MCF 10A (cell line): ENCODE data around the gene NCBP3. TPM values are rescaled to one million over a fixed set of nuclear protein-coding genes. Genes with fewer than 3 reads are reported as not detected.
A peak's percentile ranks its signal among the peaks of the same experiment; 100 is the strongest.
"Not testable (repeated sequence)": the region's sequence is repeated elsewhere in the genome, so short reads cannot be mapped to it uniquely, and the experiment has no call there.

Experiments
- BruUV-seq: library from RNA; stranded (reverse); fragments of 400-500 nt; replicated peaks from 2 replicates; lab custom pipeline; 2021; lab: Mats Ljungman, UMichigan
- CTCF ChIA-PET: fragments of 300-600 bp; sonication (Branson Sonifier 250); formaldehyde crosslinking; extraction: SDS; loops from one replicate; lab custom pipeline; 2021; ENCODE audit warnings: antibody characterized with exemption, inconsistent platforms; lab: Yijun Ruan, JAX
- POLR2A ChIA-PET: fragments of 300-600, 350-650 bp; sonication (Branson Sonifier 250); formaldehyde crosslinking; extraction: SDS; loops from one replicate; lab custom pipeline; 2020; ENCODE audit warnings: antibody characterized with exemption, inconsistent platforms; lab: Yijun Ruan, JAX
- DNase-seq: peaks from one replicate; pipeline ENCODE4 v3.0.0-alpha.2; 2018; ENCODE audit not compliant: unreplicated experiment
- H3K27ac Mint-ChIP-seq: one replicate; pipeline ENCODE4 v1.8.0; 2022; ENCODE audit warnings: mild to moderate bottlenecking, low read depth, mixed read lengths; ENCODE audit not compliant: unreplicated experiment
- H3K27me3 Mint-ChIP-seq: one replicate; pipeline ENCODE4 v1.8.0; 2022; ENCODE audit warnings: mixed read lengths; ENCODE audit not compliant: insufficient read depth, unreplicated experiment
- H3K36me3 Mint-ChIP-seq: one replicate; pipeline ENCODE4 v1.8.0; 2022; ENCODE audit warnings: mild to moderate bottlenecking, moderate library complexity, mixed read lengths; ENCODE audit not compliant: insufficient read depth, unreplicated experiment
- H3K4me1 Mint-ChIP-seq: one replicate; pipeline ENCODE4 v1.8.0; 2022; ENCODE audit warnings: mixed read lengths; ENCODE audit not compliant: insufficient read depth, unreplicated experiment
- H3K4me3 Mint-ChIP-seq: one replicate; pipeline ENCODE4 v1.8.0; 2022; ENCODE audit warnings: mild to moderate bottlenecking, moderate library complexity, mixed read lengths; ENCODE audit not compliant: unreplicated experiment
- H3K9me3 Mint-ChIP-seq: one replicate; pipeline ENCODE4 v1.8.0; 2022; ENCODE audit warnings: mixed read lengths; ENCODE audit not compliant: unreplicated experiment
- intact Hi-C: fragments of 100-400 bp; cut with micrococcal nuclease; formaldehyde crosslinking; loops from 2 replicates; pipeline ENCODE4 v1.14.1; 2022
- total RNA-seq: library from RNA; stranded (reverse); gene quantifications from 2 replicates; pipeline ENCODE4 v1.2.3, GENCODE V29; 2022
- TF ChIP-seq, protein P1 (sequence below): fragments of 200-600 bp; IDR thresholded peaks from one replicate; pipeline ENCODE4 v1.8.0; 2022; ENCODE audit warnings: antibody characterized with exemption, mild to moderate bottlenecking; ENCODE audit not compliant: unreplicated experiment

Gene NCBP3
- total RNA-seq, 1 experiment from 2014 or later = 47.1 TPM

DNA sequence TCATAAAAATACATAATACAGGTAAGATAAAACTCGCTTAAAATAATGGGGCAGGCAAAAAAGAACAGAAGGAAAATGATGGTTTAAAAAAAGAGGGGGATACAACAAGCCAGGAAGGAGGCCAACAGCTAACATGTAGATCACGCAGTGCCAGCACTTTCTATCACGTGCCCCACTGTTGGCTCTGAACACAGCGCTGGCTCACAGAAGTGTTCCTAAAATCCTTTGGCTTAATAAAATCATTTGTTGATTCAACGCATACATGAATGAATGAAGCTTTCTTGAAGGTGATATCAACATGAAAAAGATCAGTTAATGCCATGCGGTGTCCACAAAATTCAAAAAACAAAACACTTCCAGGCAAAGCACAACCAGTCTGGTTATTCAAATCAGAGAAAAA, 53.6 kb downstream of the NCBP3 start:
- no peak overlapping the region for H3K4me3 Mint-ChIP-seq
- H3K27me3 Mint-ChIP-seq = no peaks in the 10 kb centered on the region
- H3K36me3 Mint-ChIP-seq = no peaks in the 10 kb centered on the region
- ChIA-PET POLR2A (no interaction called here), CTCF (interaction anchor here (0.7 kb wide), 1 partner anchor 128 kb away, joined by 3 read pairs; no protein-coding TSS in a partner anchor)
- no peak for DNase-seq
- no peak overlapping the region for H3K27ac Mint-ChIP-seq
- peaks cover 6% of the 10 kb centered on the region for H3K4me1 Mint-ChIP-seq
- intact Hi-C loops = no loop called here
- no peaks in the 10 kb centered on the region for H3K9me3 Mint-ChIP-seq
- BruUV-seq = no TSS peak
- TF ChIP-seq, protein P1, sequence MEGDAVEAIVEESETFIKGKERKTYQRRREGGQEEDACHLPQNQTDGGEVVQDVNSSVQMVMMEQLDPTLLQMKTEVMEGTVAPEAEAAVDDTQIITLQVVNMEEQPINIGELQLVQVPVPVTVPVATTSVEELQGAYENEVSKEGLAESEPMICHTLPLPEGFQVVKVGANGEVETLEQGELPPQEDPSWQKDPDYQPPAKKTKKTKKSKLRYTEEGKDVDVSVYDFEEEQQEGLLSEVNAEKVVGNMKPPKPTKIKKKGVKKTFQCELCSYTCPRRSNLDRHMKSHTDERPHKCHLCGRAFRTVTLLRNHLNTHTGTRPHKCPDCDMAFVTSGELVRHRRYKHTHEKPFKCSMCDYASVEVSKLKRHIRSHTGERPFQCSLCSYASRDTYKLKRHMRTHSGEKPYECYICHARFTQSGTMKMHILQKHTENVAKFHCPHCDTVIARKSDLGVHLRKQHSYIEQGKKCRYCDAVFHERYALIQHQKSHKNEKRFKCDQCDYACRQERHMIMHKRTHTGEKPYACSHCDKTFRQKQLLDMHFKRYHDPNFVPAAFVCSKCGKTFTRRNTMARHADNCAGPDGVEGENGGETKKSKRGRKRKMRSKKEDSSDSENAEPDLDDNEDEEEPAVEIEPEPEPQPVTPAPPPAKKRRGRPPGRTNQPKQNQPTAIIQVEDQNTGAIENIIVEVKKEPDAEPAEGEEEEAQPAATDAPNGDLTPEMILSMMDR = no peak

DNA sequence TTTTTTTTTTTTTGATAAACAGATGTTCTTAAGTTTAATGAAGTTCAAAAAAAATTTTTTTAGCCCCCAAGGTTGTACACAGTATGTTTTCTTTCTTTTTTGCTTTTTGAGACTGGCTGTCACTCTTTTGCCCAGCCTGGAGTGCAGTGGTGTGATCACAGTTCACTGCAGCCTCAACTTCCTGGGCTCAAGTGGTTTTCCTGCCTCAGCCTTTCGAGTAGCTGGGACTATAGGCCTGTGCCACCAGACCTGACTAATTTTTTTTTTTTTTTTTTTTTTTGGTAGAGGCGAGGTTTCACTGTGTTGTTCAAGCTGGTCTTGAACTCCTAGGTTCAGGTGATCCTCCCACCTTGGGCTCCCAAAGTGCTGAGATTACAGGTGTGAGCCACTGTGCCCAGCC, 57.8 kb downstream of the NCBP3 start:
- POLR2A ChIA-PET = no interaction called here
- TF ChIP-seq, protein P1 = no peak
- Mint-ChIP-seq H3K27ac (no peak overlapping the region), H3K36me3 (no peaks in the 10 kb centered on the region), H3K9me3 (no peaks in the 10 kb centered on the region), H3K4me1 (peaks cover 6% of the 10 kb centered on the region), H3K27me3 (no peaks in the 10 kb centered on the region), H3K4me3 (no peak overlapping the region)
- intact Hi-C loops = no loop called here
- DNase-seq = no peak
- CTCF ChIA-PET = interaction anchor here (1.2 kb wide), 1 partner anchor 50 kb away, joined by 3 read pairs; no protein-coding TSS in a partner anchor
- BruUV-seq = no TSS peak

DNA sequence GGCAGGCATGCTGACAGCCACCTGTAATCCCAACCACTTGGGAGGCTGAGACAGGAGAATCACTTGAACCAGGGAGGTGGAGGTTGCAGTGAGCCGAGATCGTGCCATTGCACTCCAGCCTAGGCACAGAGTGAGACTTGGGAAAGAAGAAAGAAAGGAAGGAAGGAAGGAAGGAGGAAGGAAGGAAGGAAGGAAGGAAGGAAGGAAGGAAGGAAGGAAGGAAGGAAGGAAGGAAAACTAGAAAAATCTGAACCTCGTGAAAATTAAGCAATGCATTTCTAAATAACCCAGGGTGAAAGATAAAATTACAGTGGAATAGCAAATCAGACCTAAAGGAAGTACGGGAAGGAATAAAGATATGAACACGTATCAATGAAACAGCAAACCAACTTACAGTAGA, 60.7 kb downstream of the NCBP3 start:
- CTCF ChIA-PET, H3K4me3 Mint-ChIP-seq, H3K4me1 Mint-ChIP-seq, H3K27me3 Mint-ChIP-seq, intact Hi-C loops, DNase-seq, H3K9me3 Mint-ChIP-seq, H3K36me3 Mint-ChIP-seq, POLR2A ChIA-PET, H3K27ac Mint-ChIP-seq, BruUV-seq: not testable (repeated sequence)

DNA sequence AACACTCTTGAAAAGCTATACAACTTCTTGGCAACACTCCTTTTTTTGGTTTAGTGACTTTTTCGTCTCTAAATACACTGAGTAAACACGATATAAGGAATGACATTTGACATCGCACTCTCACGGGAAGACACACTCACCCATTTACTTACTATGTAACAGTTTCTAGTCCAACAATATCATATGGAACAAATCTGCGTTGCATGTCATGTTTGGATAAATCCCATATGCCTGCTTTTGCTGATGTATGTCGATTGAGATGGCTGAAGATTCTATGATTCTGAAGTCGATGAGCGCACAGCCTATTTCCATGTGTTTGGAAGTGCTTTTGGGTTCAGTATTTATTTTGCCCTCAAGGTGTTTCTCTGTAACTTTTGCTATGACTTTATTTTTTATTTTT, 63.3 kb downstream of the NCBP3 start:
- Mint-ChIP-seq H3K27me3 (no peaks in the 10 kb centered on the region), H3K27ac (no peak overlapping the region), H3K4me3 (no peak overlapping the region), H3K9me3 (no peaks in the 10 kb centered on the region), H3K4me1 (no peaks in the 10 kb centered on the region), H3K36me3 (no peaks in the 10 kb centered on the region)
- CTCF ChIA-PET = no interaction called here
- intact Hi-C loops = no loop called here
- TF ChIP-seq, protein P1 = no peak
- no TSS peak for BruUV-seq
- POLR2A ChIA-PET = interaction anchor here (0.6 kb wide), 1 partner anchor 773 kb away, joined by 4 read pairs; the partner anchor contains the start of gene MYBBP1A
- DNase-seq = no peak

DNA sequence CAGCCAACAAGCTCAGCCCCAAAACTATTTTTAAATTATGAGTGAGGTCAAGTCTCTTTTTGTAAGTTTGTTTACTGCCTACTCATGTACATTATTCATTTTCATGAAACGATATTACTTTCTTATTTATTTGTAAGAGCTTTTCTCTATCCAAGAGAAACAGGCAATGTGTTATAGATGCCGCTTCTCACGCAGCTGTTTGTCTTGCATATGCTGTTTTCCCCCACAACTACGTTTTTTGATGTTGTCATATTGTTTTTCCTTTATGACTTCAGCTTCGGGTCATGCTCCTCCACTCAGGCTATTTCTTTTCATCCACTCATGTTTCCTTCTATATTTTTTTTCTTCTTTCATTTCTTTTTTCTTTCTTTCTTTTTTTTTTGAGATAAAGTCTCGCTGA, 65.1 kb downstream of the NCBP3 start:
- CTCF ChIA-PET = interaction anchor here (0.6 to 1.2 kb wide), 3 partner anchors 26 to 43 kb away, joined by 3 to 7 read pairs (median 4); no protein-coding TSS in a partner anchor
- H3K36me3 Mint-ChIP-seq = no peaks in the 10 kb centered on the region
- intact Hi-C loops = no loop called here
- H3K27ac Mint-ChIP-seq = peak overlapping the region; percentile 32
- POLR2A ChIA-PET = no interaction called here
- no peak overlapping the region for H3K4me3 Mint-ChIP-seq
- no peak for DNase-seq
- TF ChIP-seq, protein P1 = no peak
- no peaks in the 10 kb centered on the region for H3K9me3 Mint-ChIP-seq
- H3K4me1 Mint-ChIP-seq = no peaks in the 10 kb centered on the region
- no peaks in the 10 kb centered on the region for H3K27me3 Mint-ChIP-seq
- BruUV-seq = no TSS peak
